Peyer's patch (tissue), 4 donors: ENCODE data around the gene KCNQ1.

Experiments
- POLR2A ChIP-seq, 2 donors: fragments of 450-650 bp; IDR thresholded peaks; one replicate each; pipeline ENCODE4 v1.5.1; 2017; ENCODE audit warnings: antibody characterized with exemption in 2 of 2, mild to moderate bottlenecking in 2 of 2, moderate library complexity in 2 of 2
- TF ChIP-seq, protein P1 (sequence below), 6 experiments: fragments of 450-650 bp in 4 of 6; fragments of 200-600 bp in 2 of 6; sonication (generic) in 1 of 6; IDR thresholded peaks; one replicate each; pipeline ENCODE4 v1.5.1; 2017 to 2019; ENCODE audit warnings: antibody characterized with exemption in 6 of 6, mild to moderate bottlenecking in 3 of 6, moderate library complexity in 1 of 6

DNA sequence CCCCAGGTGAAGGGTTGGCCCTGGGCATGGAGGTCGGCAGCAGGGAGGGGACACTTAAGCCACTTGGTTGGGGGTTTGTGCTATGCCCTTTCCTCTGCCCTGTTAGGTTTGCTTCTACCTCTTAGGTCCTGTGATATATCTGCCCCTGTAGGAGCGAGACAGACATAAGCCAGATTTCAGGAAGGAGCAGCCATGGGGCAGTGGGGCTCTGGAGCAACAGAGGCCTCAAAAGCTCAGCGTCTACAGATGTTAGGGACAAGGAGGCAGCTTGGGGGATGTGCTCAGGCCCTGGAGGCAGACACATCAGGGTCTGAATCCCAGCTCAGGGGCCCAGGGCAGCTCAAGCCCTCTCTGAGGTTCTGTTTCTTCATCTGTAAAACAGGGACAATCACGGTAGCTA, 282.2 kb downstream of the KCNQ1 start:
- TF ChIP-seq, protein P1, sequence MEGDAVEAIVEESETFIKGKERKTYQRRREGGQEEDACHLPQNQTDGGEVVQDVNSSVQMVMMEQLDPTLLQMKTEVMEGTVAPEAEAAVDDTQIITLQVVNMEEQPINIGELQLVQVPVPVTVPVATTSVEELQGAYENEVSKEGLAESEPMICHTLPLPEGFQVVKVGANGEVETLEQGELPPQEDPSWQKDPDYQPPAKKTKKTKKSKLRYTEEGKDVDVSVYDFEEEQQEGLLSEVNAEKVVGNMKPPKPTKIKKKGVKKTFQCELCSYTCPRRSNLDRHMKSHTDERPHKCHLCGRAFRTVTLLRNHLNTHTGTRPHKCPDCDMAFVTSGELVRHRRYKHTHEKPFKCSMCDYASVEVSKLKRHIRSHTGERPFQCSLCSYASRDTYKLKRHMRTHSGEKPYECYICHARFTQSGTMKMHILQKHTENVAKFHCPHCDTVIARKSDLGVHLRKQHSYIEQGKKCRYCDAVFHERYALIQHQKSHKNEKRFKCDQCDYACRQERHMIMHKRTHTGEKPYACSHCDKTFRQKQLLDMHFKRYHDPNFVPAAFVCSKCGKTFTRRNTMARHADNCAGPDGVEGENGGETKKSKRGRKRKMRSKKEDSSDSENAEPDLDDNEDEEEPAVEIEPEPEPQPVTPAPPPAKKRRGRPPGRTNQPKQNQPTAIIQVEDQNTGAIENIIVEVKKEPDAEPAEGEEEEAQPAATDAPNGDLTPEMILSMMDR (IDR thresholded peaks at IDR 0.05): no peak
- no peak for TF ChIP-seq POLR2A (IDR thresholded peaks at IDR 0.05)
